Measurements from ENCODE around the gene OLFM2.
A peak's percentile ranks its signal among the peaks of the same experiment; 100 is the strongest.
"Not testable (repeated sequence)": the region's sequence is repeated elsewhere in the genome, so short reads cannot be mapped to it uniquely, and the experiment has no call there.

Gene OLFM2

DNA sequence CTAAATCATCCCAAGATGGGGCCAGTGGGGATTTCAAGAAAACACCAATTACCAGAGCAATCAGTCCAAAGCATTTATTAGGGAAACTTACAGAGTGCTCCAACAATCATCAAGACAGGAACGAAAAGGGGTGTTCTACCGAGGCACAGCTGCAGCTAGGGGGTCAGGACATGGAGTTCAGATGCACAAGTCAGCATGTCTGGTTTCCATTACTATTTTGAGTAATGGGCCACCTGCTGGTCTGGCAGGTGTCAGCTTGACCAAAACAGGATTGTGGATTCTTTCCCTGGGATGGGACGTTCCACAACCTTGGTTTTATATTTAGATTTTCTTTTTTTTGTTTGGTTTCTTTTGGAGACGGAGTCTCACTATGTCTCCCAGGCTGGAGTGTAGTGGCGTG lies 112.5 kb downstream of the OLFM2 start:
- DNase-seq = no peak

DNA sequence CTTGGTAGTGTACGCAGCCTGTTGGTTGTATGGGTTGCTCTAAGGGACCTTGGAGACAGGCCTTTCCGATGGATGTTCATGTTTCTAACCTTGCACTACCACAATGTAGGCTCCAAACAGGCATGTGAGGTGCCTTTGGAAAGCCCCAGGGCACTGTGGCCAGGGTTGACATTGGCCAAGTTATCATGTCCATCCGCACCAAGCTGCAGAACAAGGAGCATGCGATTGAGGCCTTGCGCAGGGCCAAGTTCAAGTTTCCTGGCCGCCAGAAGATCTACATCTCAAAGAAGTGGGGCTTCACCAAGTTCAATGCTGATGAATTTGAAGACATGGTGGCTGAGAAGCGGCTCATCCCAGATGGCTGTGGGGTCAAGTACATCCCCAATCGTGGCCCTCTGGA lies 116.3 kb downstream of the OLFM2 start:
- not testable (repeated sequence) for DNase-seq

DNA sequence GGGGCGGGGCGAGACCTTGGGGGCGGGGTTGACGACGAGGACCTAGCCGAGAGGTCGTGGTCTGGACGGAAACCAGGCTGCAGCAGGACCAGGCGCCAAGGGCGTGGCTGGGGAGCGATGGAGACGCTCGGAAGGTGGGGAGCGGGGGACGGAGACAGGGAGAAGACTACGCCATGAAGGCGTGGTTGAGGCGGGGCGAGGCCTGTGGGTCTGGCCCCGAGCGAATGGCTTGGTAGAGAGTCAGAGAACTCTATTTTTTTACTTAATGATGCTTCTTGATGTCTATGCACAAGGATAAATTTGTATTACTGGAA lies 116.8 kb downstream of the OLFM2 start:
- no peak for DNase-seq

DNA sequence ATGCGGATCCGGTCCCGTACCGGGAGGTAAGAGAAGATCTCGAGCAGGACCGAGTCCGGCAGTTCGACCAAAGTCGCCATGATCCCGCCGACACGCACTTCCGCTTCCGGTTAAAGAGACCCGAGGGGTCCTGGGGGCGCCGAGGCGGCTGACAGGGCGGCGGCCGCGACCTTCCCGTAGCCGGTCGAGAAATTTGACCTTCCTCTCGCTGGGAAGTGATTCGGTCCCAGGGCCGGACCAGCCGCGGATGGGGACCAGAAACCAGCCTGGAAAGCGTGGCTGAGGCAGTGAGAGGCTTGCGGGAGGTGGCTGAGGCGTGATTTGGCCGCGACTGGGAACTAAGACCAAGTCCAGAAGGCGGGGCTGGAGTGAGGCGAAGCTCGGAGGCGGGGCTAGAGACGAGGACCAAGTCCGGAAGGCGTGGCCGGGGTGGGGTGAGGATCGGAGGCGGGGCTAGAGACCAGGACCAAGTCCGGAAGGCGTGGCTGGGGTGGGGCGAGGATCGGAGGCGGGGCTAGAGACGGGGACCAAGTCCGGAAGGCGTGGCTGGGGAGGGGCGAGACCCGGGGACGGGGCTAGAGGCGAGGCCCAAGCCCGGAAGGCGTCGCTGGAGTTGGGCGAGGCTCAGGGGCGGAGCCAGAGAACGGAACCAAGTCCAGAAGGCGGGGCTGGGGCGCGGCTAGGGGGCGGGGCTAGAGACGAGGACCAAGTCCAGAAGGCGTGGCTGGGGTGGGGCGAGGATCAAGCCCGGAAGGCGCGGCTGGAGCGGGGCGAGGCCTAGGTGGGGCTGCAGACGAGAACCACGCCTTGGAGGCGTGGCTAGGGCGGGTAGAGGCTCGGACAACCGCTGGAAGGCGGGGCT lies 117.3 kb downstream of the OLFM2 start, which contains the start of gene FBXL12:
Gene FBXL12 (minus strand): TSS at position 346 of the 862 bp plus-strand sequence. CDS start 266 bp downstream, at position 80.
- peak; percentile 99 to 100 for DNase-seq

DNA sequence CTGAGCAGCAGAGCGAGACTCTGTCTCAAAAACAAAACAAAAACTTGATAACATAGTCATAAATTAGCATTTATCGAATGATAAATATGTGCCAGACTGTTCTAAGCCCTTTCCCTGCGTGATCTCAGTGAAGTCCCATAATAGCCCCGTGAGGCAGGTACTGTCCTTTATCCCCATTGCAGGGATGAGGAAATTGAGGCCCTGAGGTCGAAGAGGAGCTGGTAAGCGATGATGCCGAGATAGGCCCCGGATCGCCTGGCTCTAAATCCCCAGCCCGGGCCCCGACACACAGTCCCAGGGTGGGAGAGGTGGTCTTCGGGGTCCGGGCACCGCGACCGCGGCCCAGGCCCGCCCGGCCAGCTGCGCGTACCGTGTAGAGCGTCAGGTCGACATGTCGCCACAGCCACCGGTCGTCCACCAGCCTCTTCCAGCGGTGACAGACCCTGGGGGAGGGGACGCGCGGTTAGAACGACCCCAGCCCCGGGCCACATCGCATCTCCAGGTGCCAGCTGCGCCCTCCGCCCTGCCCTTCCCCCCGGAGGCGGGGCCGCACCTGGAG lies 118.1 kb downstream of the OLFM2 start:
- DNase-seq = no peak

DNA sequence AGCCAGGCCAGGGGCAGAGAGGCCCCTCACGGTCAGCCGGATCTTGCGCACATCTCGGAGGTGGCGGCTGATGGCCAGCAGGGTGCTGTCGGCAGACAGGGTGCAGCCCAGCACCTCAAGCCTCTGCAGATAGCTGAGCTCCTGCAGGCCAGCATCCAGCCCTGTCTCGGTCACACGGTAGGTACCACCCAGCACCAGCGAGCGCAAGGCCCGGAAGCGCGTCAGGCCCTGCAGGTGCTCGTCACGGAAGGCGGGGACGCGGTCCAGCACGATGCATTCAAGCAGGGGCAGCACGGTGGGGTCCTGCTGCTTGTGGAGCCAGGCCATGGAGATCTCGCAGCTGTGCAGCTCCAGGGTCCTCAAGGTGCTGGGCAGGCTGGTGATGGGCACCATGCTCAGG lies 125.2 kb downstream of the OLFM2 start:
- DNase-seq = no peak

DNA sequence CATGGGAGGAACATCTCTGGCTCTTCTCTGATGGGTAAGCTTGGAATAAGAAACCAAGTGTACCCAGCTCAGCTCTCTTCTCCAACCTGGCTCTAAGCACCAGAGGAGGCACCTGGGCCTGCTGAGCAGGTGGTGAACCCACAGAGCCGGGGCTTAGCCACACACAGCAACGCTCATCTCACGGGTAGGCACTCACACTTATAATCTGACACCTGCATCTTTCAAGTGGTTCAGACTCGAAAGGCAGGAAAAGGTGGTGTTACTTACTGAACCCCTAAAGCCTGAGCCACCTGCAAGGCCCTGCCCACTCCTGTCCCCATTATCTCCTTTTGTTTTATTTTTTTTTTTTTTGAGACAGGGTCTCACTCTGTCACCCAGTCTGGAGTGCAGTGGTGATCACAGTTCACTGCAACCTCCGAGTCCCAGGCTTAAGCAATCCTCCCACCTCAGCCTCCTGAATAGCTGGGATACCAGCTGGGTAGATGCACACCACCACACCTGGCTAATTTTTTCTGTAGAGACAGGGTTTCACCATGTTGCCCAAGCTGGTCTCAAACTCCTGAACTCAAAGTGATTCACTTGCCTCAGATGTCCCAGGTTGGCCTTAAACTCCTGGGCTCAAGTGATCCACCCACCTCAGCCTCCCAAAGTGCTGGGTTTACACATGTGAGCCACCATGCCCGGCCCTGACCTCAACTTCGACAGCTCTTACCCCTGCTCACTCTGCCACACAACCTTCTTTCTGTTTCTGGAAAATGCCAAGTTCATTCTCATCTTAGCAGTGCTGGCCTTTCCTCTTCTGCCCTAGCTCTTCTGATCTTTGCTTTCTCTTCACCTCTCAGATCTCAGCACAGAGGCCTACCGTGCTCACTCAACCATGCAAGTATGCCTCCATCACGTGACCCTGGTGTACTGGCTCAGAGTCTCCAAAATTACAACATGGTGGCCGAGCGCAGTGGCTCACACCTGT lies 127.2 kb downstream of the OLFM2 start:
- no peak for DNase-seq

DNA sequence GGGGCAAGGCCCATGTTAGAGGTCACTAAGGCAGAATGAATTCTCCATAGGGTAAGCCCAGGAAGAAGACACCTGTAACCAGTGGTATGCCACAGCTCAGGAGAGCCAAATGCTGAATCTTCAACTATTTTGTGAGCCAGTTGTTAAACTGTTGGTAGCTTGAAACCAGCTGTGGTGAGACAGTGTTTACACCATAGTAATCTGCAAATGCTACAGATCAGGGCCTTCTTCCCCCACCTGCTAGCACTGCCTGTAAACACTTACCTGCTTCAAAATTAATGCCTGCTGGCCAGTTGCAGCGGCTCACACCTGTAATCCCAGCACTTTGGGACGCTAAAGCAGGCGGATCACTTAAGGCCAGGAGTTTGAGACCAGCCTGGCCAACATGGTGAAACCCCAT lies 129.5 kb downstream of the OLFM2 start:
- DNase-seq = no peak

All from NCI-H524 (cell line).